B cell (primary cell): Measurements from ENCODE around the gene UCN3. TPM values are rescaled to one million over a fixed set of nuclear protein-coding genes. Genes with fewer than 3 reads are reported as not detected.

Source experiments
- ATAC-seq: fragments of 200-7000 bp; cut with Tn5 transposase; one replicate; pipeline ENCODE4 v1.10.0; 2021; ENCODE audit warnings: low read depth, mild to moderate bottlenecking, moderate number of reproducible peaks, moderate library complexity
- CTCF ChIA-PET: fragments of 350-600 bp; sonication (Branson Sonifier 250); formaldehyde crosslinking; loops from one replicate; lab custom pipeline; 2021; ENCODE audit warnings: antibody characterized with exemption, inconsistent platforms; lab: Charles Lee
- POLR2A ChIA-PET: fragments of 350-600 bp; sonication (Branson Sonifier 250); formaldehyde crosslinking; loops from one replicate; lab custom pipeline; 2021; ENCODE audit warnings: antibody characterized with exemption; lab: Charles Lee
- DNase-seq: peaks from one replicate; pipeline ENCODE4 v3.0.0; 2013
- H2AFZ ChIP-seq: 2 replicates; pipeline ENCODE4 v1.6.1; 2012; ENCODE audit warnings: mild to moderate bottlenecking, low read depth, low read length; ENCODE audit not compliant: insufficient read depth, poor library complexity, severe bottlenecking
- H3K27ac ChIP-seq, 2 donors: 1 replicate in 1 of 2; 2 replicates in 1 of 2; pipeline ENCODE4 v1.5.1; 2012 to 2013; ENCODE audit warnings: low read length in 2 of 2, mild to moderate bottlenecking in 2 of 2, moderate library complexity in 1 of 2
- H3K27me3 ChIP-seq, 4 experiments: fragments of 200-600 bp in 1 of 4; sonication (generic) in 1 of 4; replicated peaks in 1 of 4; 1 replicate in 2 of 4; 2 replicates in 2 of 4; pipeline versions ENCODE4 v1.6.1 to v1.7.0; 2013 to 2016; ENCODE audit warnings: low read length in 3 of 4, mild to moderate bottlenecking in 2 of 4, mixed read lengths in 1 of 4, moderate library complexity in 1 of 4; ENCODE audit not compliant: insufficient read depth in 4 of 4, control insufficient read depth in 3 of 4; ENCODE audit errors: control extremely low read depth in 1 of 4
- H3K36me3 ChIP-seq, 2 experiments: replicated peaks in 1 of 2; 1 replicate in 1 of 2; 2 replicates in 1 of 2; pipeline versions ENCODE4 v1.6.1 to v1.7.1; 2013; ENCODE audit warnings: low read length in 1 of 2; ENCODE audit not compliant: insufficient read depth in 2 of 2, control insufficient read depth in 1 of 2; ENCODE audit errors: control extremely low read depth in 1 of 2, extremely low read depth in 1 of 2
- H3K4me1 ChIP-seq, 2 donors: fragments of 200-600 bp in 1 of 2; sonication (generic) in 1 of 2; 1 replicate in 1 of 2; 2 replicates in 1 of 2; pipeline versions ENCODE4 v1.5.1 to v1.6.1; 2013 to 2017; ENCODE audit warnings: low read length in 2 of 2; ENCODE audit not compliant: control insufficient read depth in 2 of 2, insufficient read depth in 2 of 2
- H3K4me2 ChIP-seq: replicated peaks from 2 replicates; pipeline ENCODE3; 2012; ENCODE audit warnings: mild to moderate bottlenecking, low read depth, low read length; ENCODE audit not compliant: poor library complexity, severe bottlenecking
- H3K4me3 ChIP-seq, 5 experiments: fragments of 200-600 bp in 1 of 5; sonication (generic) in 1 of 5; 1 replicate in 3 of 5; 2 replicates in 2 of 5; pipeline versions ENCODE4 v1.5.1 to v1.7.0; 2011 to 2016; ENCODE audit warnings: low read length in 4 of 5, mild to moderate bottlenecking in 4 of 5, low read depth in 2 of 5, control low read depth in 1 of 5, moderate library complexity in 1 of 5; ENCODE audit not compliant: insufficient read depth in 1 of 5; ENCODE audit errors: control extremely low read depth in 1 of 5, extremely low read depth in 1 of 5
- H3K79me2 ChIP-seq: fragments of 200-600 bp; sonication (generic); one replicate; pipeline ENCODE4 v1.6.0; 2016; ENCODE audit warnings: low read length; ENCODE audit not compliant: control insufficient read depth, insufficient read depth
- H3K9ac ChIP-seq: fragments of 200-600 bp; sonication (generic); 2 replicates; pipeline ENCODE4 v1.6.1; 2017; ENCODE audit warnings: mild to moderate bottlenecking, low read length, moderate library complexity
- H3K9me3 ChIP-seq, 3 donors: one replicate each; pipeline versions ENCODE4 v1.6.1 to v1.7.1; 2013; ENCODE audit warnings: low read length in 2 of 3; ENCODE audit not compliant: control insufficient read depth in 2 of 3, insufficient read depth in 1 of 3; ENCODE audit errors: control extremely low read depth in 1 of 3
- H4K20me1 ChIP-seq: 2 replicates; pipeline ENCODE4 v1.6.0; 2012; ENCODE audit warnings: mild to moderate bottlenecking, low read length; ENCODE audit not compliant: insufficient read depth, control insufficient read depth, poor library complexity, severe bottlenecking
- H3K27ac Mint-ChIP-seq: one replicate; pipeline ENCODE4 v1.8.0; 2021; ENCODE audit warnings: mixed read lengths
- H3K27me3 Mint-ChIP-seq: one replicate; pipeline ENCODE4 v1.8.0; 2021; ENCODE audit warnings: mixed read lengths
- H3K4me1 Mint-ChIP-seq: one replicate; pipeline ENCODE4 v1.8.0; 2021; ENCODE audit warnings: mixed read lengths
- H3K4me3 Mint-ChIP-seq: one replicate; pipeline ENCODE4 v1.8.0; 2021; ENCODE audit warnings: mixed read lengths
- H3K9me3 Mint-ChIP-seq: one replicate; pipeline ENCODE4 v1.8.0; 2022; ENCODE audit warnings: mixed read lengths; ENCODE audit not compliant: insufficient read depth
- CTCF ChIP-seq: fragments of 200-600 bp; IDR thresholded peaks from one replicate; pipeline ENCODE4 v1.8.0; 2022; ENCODE audit warnings: antibody characterized with exemption, mild to moderate bottlenecking
- EZH2 ChIP-seq: IDR thresholded peaks from 2 replicates; pipeline ENCODE4 v1.6.1; 2012; ENCODE audit warnings: borderline replicate concordance, low read depth, mild to moderate bottlenecking, moderate library complexity, low read length; ENCODE audit not compliant: insufficient read depth, poor library complexity, severe bottlenecking
- WGBS: methylation state at CpG from one replicate; pipeline ENCODE4 v1.1.5; 2013; ENCODE audit warnings: missing lambda C conversion rate; ENCODE audit not compliant: insufficient coverage; 5-methylcytosine and 5-hydroxymethylcytosine counted together
- intact Hi-C: fragments of 100-400 bp; cut with micrococcal nuclease; formaldehyde crosslinking; loops from one replicate; pipeline ENCODE4 v1.10.0; 2022
- polyA plus RNA-seq: library from polyadenylated mRNA; depleted of rRNA; stranded (reverse); fragments of >200 nt; gene quantifications from 2 replicates; pipeline ENCODE4 v1.2.3, GENCODE V29; 2012
- total RNA-seq, 2 donors: library from RNA; stranded (reverse); fragments of 120-200 nt in 1 of 2; gene quantifications; 1 replicate in 1 of 2; 2 replicates in 1 of 2; pipeline versions ENCODE4 v1.2.3 to v1.2.4, GENCODE V29; 2013 to 2022

The UCN3 gene
- total and polyA plus RNA-seq, 2 donors (not counting 1 experiment from before 2014, with no cell fraction given): not detected

GRCh38 chr10:5344746-5345145 lies 20.0 kb upstream of the UCN3 start:
- Histone ChIP-seq H3K9ac (no peak overlapping the region), H3K4me2 (no peak overlapping the region), H3K27ac (no peak overlapping the region), H2AFZ (no peak overlapping the region), H3K4me3 (no peak overlapping the region), H3K36me3 (no peaks in the 10 kb centered on the region), H3K27me3 (no peaks in the 10 kb centered on the region), H3K4me1 (no peaks in the 10 kb centered on the region), H3K79me2 (no peaks in the 10 kb centered on the region), H3K9me3 (no peaks in the 10 kb centered on the region), H4K20me1 (no peaks in the 10 kb centered on the region)
- TF ChIP-seq EZH2: no peak
- TF ChIP-seq CTCF: no peak
- no peak overlapping the region for H3K27ac Mint-ChIP-seq
- H3K27me3 Mint-ChIP-seq: peaks cover 13% of the 10 kb centered on the region
- no peak overlapping the region for H3K4me3 Mint-ChIP-seq
- intact Hi-C loops: no loop called here
- DNase-seq (no peak), ATAC-seq (no peak)
- ChIA-PET CTCF (no interaction called here), POLR2A (no interaction called here)
- no peaks in the 10 kb centered on the region for H3K4me1 Mint-ChIP-seq
- peaks cover 3% of the 10 kb centered on the region for H3K9me3 Mint-ChIP-seq

- 79% methylated on average over 3 of the region's 4 CpGs for WGBS
- no peak overlapping the region for H3K27ac Mint-ChIP-seq
Observed at GRCh38 chr10:5346881-5347280, 17.9 kb upstream of the UCN3 start.

More at GRCh38 chr10:5346881-5347280, 17.9 kb upstream of the UCN3 start:
- Histone ChIP-seq H3K79me2 (no peaks in the 10 kb centered on the region), H3K4me3 (no peak overlapping the region), H3K9ac (no peak overlapping the region), H3K4me1 (no peaks in the 10 kb centered on the region), H4K20me1 (no peaks in the 10 kb centered on the region), H3K27me3 (no peaks in the 10 kb centered on the region), H3K9me3 (no peaks in the 10 kb centered on the region), H3K27ac (no peak overlapping the region), H3K36me3 (no peaks in the 10 kb centered on the region), H2AFZ (no peak overlapping the region), H3K4me2 (no peak overlapping the region)
- Mint-ChIP-seq H3K27me3 (peaks cover 3% of the 10 kb centered on the region), H3K9me3 (peaks cover 3% of the 10 kb centered on the region), H3K4me3 (no peak overlapping the region), H3K4me1 (no peaks in the 10 kb centered on the region)
- TF ChIP-seq CTCF (no peak), EZH2 (no peak)
- ChIA-PET POLR2A (no interaction called here), CTCF (no interaction called here)
- intact Hi-C loops: no loop called here
- ATAC-seq: no peak
- no peak for DNase-seq
